HepG2 (cell line): ENCODE results near the gene RUNX3. TPM values are rescaled to one million over a fixed set of nuclear protein-coding genes. Genes with fewer than 3 reads are reported as not detected.

Experiments
- AKAP8 ChIP-seq: sonication (generic); formaldehyde crosslinking; IDR thresholded peaks from 2 replicates; pipeline ENCODE4 v1.5.1; 2020; ENCODE audit warnings: mild to moderate bottlenecking, missing genetic modification reagents
- ATAD3A ChIP-seq: sonication (generic); formaldehyde crosslinking; IDR thresholded peaks from 2 replicates; pipeline ENCODE4 v1.4.0; 2020; ENCODE audit warnings: missing genetic modification reagents
- BATF2 ChIP-seq: sonication (generic); formaldehyde crosslinking; IDR thresholded peaks from 2 replicates; pipeline ENCODE4 v1.8.0; 2022; ENCODE audit warnings: mild to moderate bottlenecking, missing genetic modification reagents, moderate library complexity
- CREB1 ChIP-seq, 2 experiments: fragments of 450-650 bp in 1 of 2; IDR thresholded peaks; 2 replicates each; pipeline ENCODE4 v1.6.1; 2016 to 2017; ENCODE audit warnings: control low read depth in 1 of 2, mild to moderate bottlenecking in 1 of 2, missing compliant biosample characterization in 1 of 2, missing genetic modification characterization in 1 of 2
- FOXK2 ChIP-seq: fragments of 450-650 bp; IDR thresholded peaks from 2 replicates; pipeline ENCODE4 v1.6.1; 2016
- HNF1B ChIP-seq: sonication (generic); formaldehyde crosslinking; IDR thresholded peaks from 2 replicates; pipeline ENCODE4 v1.5.1; 2020; ENCODE audit warnings: mild to moderate bottlenecking, moderate library complexity, missing genetic modification reagents
- KLF16 ChIP-seq, 2 experiments: sonication (generic) in 1 of 2; formaldehyde crosslinking in 1 of 2; IDR thresholded peaks; 2 replicates each; pipeline versions ENCODE4 v1.6.1 to v1.8.0; 2016 to 2023; ENCODE audit warnings: missing genetic modification reagents in 2 of 2, missing compliant biosample characterization in 1 of 2
- MEIS2 ChIP-seq: sonication (generic); formaldehyde crosslinking; IDR thresholded peaks from 2 replicates; pipeline ENCODE4 v1.9.0; 2021; ENCODE audit warnings: mild to moderate bottlenecking, missing genetic modification reagents
- NCOA2 ChIP-seq: sonication (generic); formaldehyde crosslinking; IDR thresholded peaks from 2 replicates; pipeline ENCODE4 v1.8.0; 2022; ENCODE audit warnings: inconsistent platforms
- NFRKB ChIP-seq: fragments of 450-650 bp; IDR thresholded peaks from 2 replicates; pipeline ENCODE4 v1.6.1; 2017
- NR3C1 ChIP-seq: sonication (generic); formaldehyde crosslinking; IDR thresholded peaks from 2 replicates; pipeline ENCODE4 v1.4.0; 2020; ENCODE audit warnings: missing genetic modification reagents
- PRPF4 ChIP-seq: fragments of 200-400 bp; formaldehyde crosslinking; IDR thresholded peaks from 2 replicates; pipeline ENCODE4 v1.6.1; 2016; ENCODE audit warnings: low read length, low read depth; ENCODE audit not compliant: poor library complexity, severe bottlenecking
- RCOR2 ChIP-seq: IDR thresholded peaks from 2 replicates; pipeline ENCODE4 v1.6.1; 2016; ENCODE audit warnings: missing biosample characterization, missing genetic modification reagents
- SP5 ChIP-seq: IDR thresholded peaks from 2 replicates; pipeline ENCODE4 v1.6.1; 2016; ENCODE audit warnings: low read depth, borderline replicate concordance
- XRCC5 ChIP-seq: fragments of 200-400 bp; formaldehyde crosslinking; optimal IDR thresholded peaks from 2 replicates; pipeline ENCODE3; 2017; ENCODE audit warnings: mild to moderate bottlenecking, low read length
- ZNF224 ChIP-seq: sonication (generic); formaldehyde crosslinking; IDR thresholded peaks from 2 replicates; pipeline ENCODE4 v1.5.0; 2020; ENCODE audit warnings: mild to moderate bottlenecking, missing genetic modification reagents
- ZNF230 ChIP-seq: sonication (generic); formaldehyde crosslinking; IDR thresholded peaks from 2 replicates; pipeline ENCODE4 v1.4.0; 2020; ENCODE audit warnings: mild to moderate bottlenecking, missing genetic modification reagents
- ZNF343 ChIP-seq: sonication (generic); formaldehyde crosslinking; IDR thresholded peaks from 2 replicates; pipeline ENCODE4 v1.4.0; 2020; ENCODE audit warnings: mild to moderate bottlenecking, missing genetic modification reagents
- ZNF432 ChIP-seq: sonication (generic); formaldehyde crosslinking; IDR thresholded peaks from 2 replicates; pipeline ENCODE4 v1.5.0; 2020; ENCODE audit warnings: missing genetic modification reagents, mild to moderate bottlenecking, borderline replicate concordance
- ZNF501 ChIP-seq: sonication (generic); formaldehyde crosslinking; IDR thresholded peaks from 2 replicates; pipeline ENCODE4 v1.5.1; 2020; ENCODE audit warnings: mild to moderate bottlenecking, moderate library complexity, missing genetic modification reagents
- ZNF546 ChIP-seq: sonication (generic); formaldehyde crosslinking; conservative IDR thresholded peaks from 2 replicates; pipeline ENCODE4 v1.8.1; 2023; ENCODE audit warnings: mild to moderate bottlenecking, missing genetic modification reagents
- ZNF891 ChIP-seq: sonication (generic); formaldehyde crosslinking; IDR thresholded peaks from 2 replicates; pipeline ENCODE4 v1.5.0; 2020; ENCODE audit warnings: mild to moderate bottlenecking, missing genetic modification reagents
- ZSCAN25 ChIP-seq: sonication (generic); formaldehyde crosslinking; IDR thresholded peaks from 2 replicates; pipeline ENCODE4 v1.8.0; 2022; ENCODE audit warnings: mild to moderate bottlenecking, missing genetic modification reagents
- polyA plus RNA-seq, 8 experiments: library from polyadenylated mRNA; depleted of rRNA in 3 of 8; stranded (reverse) in 7 of 8; unstranded in 1 of 8; fragments of >200 nt; fragmentation: Illumina TruSeq in 4 of 8; extraction: Trizol in 4 of 8; gene quantifications; 2 replicates each; pipeline versions ENCODE4 v1.2.1 to v1.2.3, GENCODE V29; 2011 to 2016; ENCODE audit warnings: low read depth in 4 of 8, missing spikeins in 1 of 8, mixed read lengths in 1 of 8; ENCODE audit not compliant: insufficient read depth in 1 of 8
- total RNA-seq, 5 experiments: library from RNA; depleted of rRNA; stranded (reverse); fragments of >200 nt; fragmentation: Illumina TruSeq; extraction: Trizol; gene quantifications; 2 replicates each; pipeline ENCODE4 v1.2.3, GENCODE V29; 2016; ENCODE audit warnings: low read depth in 1 of 5
- TF ChIP-seq, protein P1 (sequence below), 2 experiments: sonication (generic) in 1 of 2; formaldehyde crosslinking in 1 of 2; IDR thresholded peaks; 2 replicates each; pipeline versions ENCODE4 v1.4.0 to v1.6.1; 2016 to 2020; ENCODE audit warnings: borderline replicate concordance in 1 of 2, low read depth in 1 of 2, mild to moderate bottlenecking in 1 of 2, missing genetic modification reagents in 1 of 2

RUNX3 gene
- total and polyA plus RNA-seq, 2 of the 13 experiments (the other 11 are each of a cell fraction or from before 2014, with no cell fraction given) = 0.04 to 0.22 TPM

DNA sequence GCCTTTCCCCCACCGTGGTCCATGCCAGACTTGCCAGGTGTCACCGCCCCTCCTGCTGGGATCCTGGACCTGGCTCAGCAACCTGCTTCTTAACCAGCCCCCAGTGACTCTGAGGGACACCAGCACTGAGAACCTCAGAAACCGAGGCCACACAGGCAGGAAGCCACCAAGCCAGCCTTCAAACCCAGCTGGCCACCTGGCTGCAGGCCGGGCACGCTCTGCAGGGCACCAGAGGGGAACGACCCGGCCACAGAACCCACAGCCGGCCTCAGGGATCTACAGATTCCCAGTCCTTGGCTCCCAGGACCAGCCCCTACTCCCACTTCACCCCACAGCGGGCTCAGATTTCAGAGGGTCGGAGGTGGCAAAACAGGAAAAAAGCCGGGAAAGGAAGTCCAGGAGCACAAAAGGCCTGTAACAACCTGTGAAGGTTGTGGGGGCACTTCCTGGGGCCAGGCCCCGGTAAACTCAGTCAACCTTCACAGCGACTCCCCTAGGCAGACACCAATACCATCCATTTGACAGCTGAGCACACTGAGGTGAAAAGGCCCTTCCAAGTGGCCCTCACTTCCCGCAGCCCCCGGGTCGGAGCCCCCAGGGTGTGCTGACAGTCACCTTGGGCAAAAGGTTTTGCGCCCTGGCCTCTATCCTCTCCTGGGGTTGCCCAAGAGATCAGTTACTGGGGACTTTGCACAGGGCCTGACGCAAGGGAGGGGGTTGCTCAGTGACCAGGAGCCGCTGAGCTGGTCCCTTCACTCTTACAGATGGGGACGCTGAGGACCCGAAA, 14.1 kb downstream of the RUNX3 start (continued):
- TF ChIP-seq ZNF230 (0 out of 2 replicates have a peak, but pooled peaks have one; percentile 47), BATF2 (no peak), ZNF224 (CRISPR knock-in tag) (no peak), MEIS2 (no peak), ZNF343 (CRISPR knock-in tag) (peak; percentile 82; the same call in 1 of the 2 replicates), NCOA2 (CRISPR knock-in tag) (peak; percentile 30; the same call in 1 of the 2 replicates), ZNF891 (no peak; the same call in 1 of the 2 replicates), ZNF432 (CRISPR knock-in tag) (no peak), NFRKB (no peak), SP5 (CRISPR knock-in tag) (0 out of 2 replicates have a peak, but pooled peaks have one; percentile 18), PRPF4 (no peak), NR3C1 (CRISPR knock-in tag) (no peak), ZNF546 (CRISPR knock-in tag) (0 out of 2 replicates have a peak, but pooled peaks have one; percentile 57), CREB1 (IDR thresholded peaks at IDR 0.05) (no peak), CREB1 (CRISPR knock-in tag; IDR thresholded peaks at IDR 0.05) (no peak), ZNF501 (CRISPR knock-in tag) (no peak), XRCC5 (no peak), FOXK2 (no peak), RCOR2 (CRISPR knock-in tag) (no peak; the same call in 1 of the 2 replicates), AKAP8 (CRISPR knock-in tag) (no peak), ZSCAN25 (CRISPR knock-in tag) (peak; percentile 51; the same call in 1 of the 2 replicates), ATAD3A (CRISPR knock-in tag) (no peak), KLF16 (CRISPR knock-in tag; IDR thresholded peaks at IDR 0.05) (0 out of 4 replicates have a peak, but pooled peaks of 1 of the 2 experiments have one; percentile 53), HNF1B (0 out of 2 replicates have a peak, but pooled peaks have one; percentile 73)
- TF ChIP-seq, protein P1, sequence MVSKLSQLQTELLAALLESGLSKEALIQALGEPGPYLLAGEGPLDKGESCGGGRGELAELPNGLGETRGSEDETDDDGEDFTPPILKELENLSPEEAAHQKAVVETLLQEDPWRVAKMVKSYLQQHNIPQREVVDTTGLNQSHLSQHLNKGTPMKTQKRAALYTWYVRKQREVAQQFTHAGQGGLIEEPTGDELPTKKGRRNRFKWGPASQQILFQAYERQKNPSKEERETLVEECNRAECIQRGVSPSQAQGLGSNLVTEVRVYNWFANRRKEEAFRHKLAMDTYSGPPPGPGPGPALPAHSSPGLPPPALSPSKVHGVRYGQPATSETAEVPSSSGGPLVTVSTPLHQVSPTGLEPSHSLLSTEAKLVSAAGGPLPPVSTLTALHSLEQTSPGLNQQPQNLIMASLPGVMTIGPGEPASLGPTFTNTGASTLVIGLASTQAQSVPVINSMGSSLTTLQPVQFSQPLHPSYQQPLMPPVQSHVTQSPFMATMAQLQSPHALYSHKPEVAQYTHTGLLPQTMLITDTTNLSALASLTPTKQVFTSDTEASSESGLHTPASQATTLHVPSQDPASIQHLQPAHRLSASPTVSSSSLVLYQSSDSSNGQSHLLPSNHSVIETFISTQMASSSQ (IDR thresholded peaks at IDR 0.05; ENCODE audit: low read depth) = no peak
- TF ChIP-seq, protein P1 (CRISPR knock-in tag; IDR thresholded peaks at IDR 0.05; ENCODE audit: borderline replicate concordance) = 0 out of 2 replicates have a peak, but pooled peaks have one; percentile 23
